GM19324 (cell line): Measurements from ENCODE around the gene AFAP1L1.
A peak's percentile ranks its signal among the peaks of the same experiment; 100 is the strongest.

Source experiments
- ATAC-seq: cut with Tn5 transposase; IDR thresholded peaks from one replicate; pipeline ENCODE4 v1.9.1; 2021; ENCODE audit warnings: mild to moderate bottlenecking, moderate library complexity; ENCODE audit not compliant: unreplicated experiment, low FRiP score

The AFAP1L1 gene

GRCh38 chr5:149367249-149367971 is 95.8 kb downstream of the AFAP1L1 start:
- peak; percentile 60 for ATAC-seq

GRCh38 chr5:149367972-149368645 is 96.5 kb downstream of the AFAP1L1 start:
- ATAC-seq = no peak

GRCh38 chr5:149370878-149371277 is 99.2 kb downstream of the AFAP1L1 start:
- ATAC-seq = no peak

GRCh38 chr5:149371296-149371962 is 99.8 kb downstream of the AFAP1L1 start:
- no peak for ATAC-seq

GRCh38 chr5:149372076-149372795 is 100.6 kb downstream of the AFAP1L1 start:
- no peak for ATAC-seq

GRCh38 chr5:149372932-149373331 is 101.3 kb downstream of the AFAP1L1 start:
- no peak for ATAC-seq

- ATAC-seq = no peak
Measured at GRCh38 chr5:149374303-149374702, 102.6 kb downstream of the AFAP1L1 start.

- ATAC-seq = no peak
Measured at GRCh38 chr5:149374801-149375200, 103.1 kb downstream of the AFAP1L1 start.

GRCh38 chr5:149375434-149375833 is 103.8 kb downstream of the AFAP1L1 start:
- no peak for ATAC-seq

- ATAC-seq = no peak
Measured at GRCh38 chr5:149376104-149376503, 104.4 kb downstream of the AFAP1L1 start.

- ATAC-seq = no peak
Measured at GRCh38 chr5:149376711-149377447, 105.2 kb downstream of the AFAP1L1 start.

- no peak for ATAC-seq
Measured at GRCh38 chr5:149378241-149378820, 106.7 kb downstream of the AFAP1L1 start.

GRCh38 chr5:149379177-149379761 is 107.6 kb downstream of the AFAP1L1 start, which contains the start of gene IL17B:
Gene IL17B, minus strand, starts transcription at chr5:149379292. Its CDS starts 67 bp downstream, at chr5:149379225.
- no peak for ATAC-seq

GRCh38 chr5:149379818-149380374 is 108.2 kb downstream of the AFAP1L1 start:
- ATAC-seq = no peak

GRCh38 chr5:149380466-149381121 is 108.9 kb downstream of the AFAP1L1 start:
- ATAC-seq = no peak

- ATAC-seq = no peak
Measured at GRCh38 chr5:149381261-149381985, 109.8 kb downstream of the AFAP1L1 start.

- no peak for ATAC-seq
Measured at GRCh38 chr5:149381986-149382338, 110.3 kb downstream of the AFAP1L1 start.
